HepG2 (cell line): ENCODE data around the gene POP7. TPM values are rescaled to one million over a fixed set of nuclear protein-coding genes. Genes with fewer than 3 reads are reported as not detected.

Source experiments
- ATAC-seq: fragments of 200-7000 bp; cut with Tn5 transposase; 3 replicates; pipeline ENCODE4 v1.9.1; 2020; ENCODE audit warnings: mild to moderate bottlenecking, moderate library complexity
- BruUV-seq: library from RNA; stranded (reverse); fragments of 400-500 nt; replicated peaks from 2 replicates; lab custom pipeline; 2021; lab: Mats Ljungman, UMichigan
- CTCF ChIA-PET: fragments of 300-600 bp; formaldehyde crosslinking; extraction: SDS; loops from one replicate; lab custom pipeline; 2021; ENCODE audit warnings: low total read pairs, inconsistent platforms, low intra/inter-chr PET ratio; lab: Yijun Ruan, JAX
- POLR2A ChIA-PET: fragments of 350-600 bp; sonication (Branson Sonifier 250); formaldehyde crosslinking; loops from one replicate; lab custom pipeline; 2020; ENCODE audit warnings: antibody characterized with exemption, inconsistent platforms; lab: Yijun Ruan, JAX
- DNase-seq: peaks from one replicate; pipeline ENCODE4 v3.0.0-alpha.2; 2015; ENCODE audit warnings: low spot score
- FAIRE-seq: peaks from 3 replicates; lab custom pipeline; 2011; peaks lifted over from hg19 to GRCh38; lab: Jason Lieb, UNC
- H2AFZ ChIP-seq: one replicate; pipeline ENCODE4 v1.6.1; 2011; ENCODE audit warnings: low read length, inconsistent platforms
- H3K27ac ChIP-seq: fragments of 300-600 bp; 3 replicates; pipeline ENCODE4 v1.8.0; 2011; ENCODE audit warnings: mixed run types, mild to moderate bottlenecking, mixed read lengths, low read length, inconsistent platforms; ENCODE audit not compliant: insufficient read depth; ENCODE audit errors: extremely low read length
- H3K27me3 ChIP-seq, 2 experiments: fragments of 200-600 bp in 1 of 2; 2 replicates in 1 of 2; 3 replicates in 1 of 2; pipeline versions ENCODE4 v1.6.0 to v1.8.0; 2011; ENCODE audit warnings: low read length in 2 of 2, mild to moderate bottlenecking in 2 of 2, moderate library complexity in 2 of 2, inconsistent platforms in 1 of 2; ENCODE audit not compliant: insufficient read depth in 2 of 2, control insufficient read depth in 1 of 2
- H3K36me3 ChIP-seq, 2 experiments: fragments of 200-600 bp in 1 of 2; replicated peaks in 1 of 2; 2 replicates in 1 of 2; 3 replicates in 1 of 2; pipeline versions ENCODE4 v1.5.1 to v1.8.0; 2011; ENCODE audit warnings: low read length in 2 of 2, inconsistent platforms in 1 of 2; ENCODE audit not compliant: insufficient read depth in 2 of 2, control insufficient read depth in 1 of 2
- H3K4me1 ChIP-seq: 2 replicates; pipeline ENCODE4 v1.5.1; 2012; ENCODE audit warnings: low read length, inconsistent platforms; ENCODE audit not compliant: insufficient read depth
- H3K4me2 ChIP-seq: 2 replicates; pipeline ENCODE4 v1.6.0; 2011; ENCODE audit warnings: low read depth, low read length, inconsistent platforms
- H3K4me3 ChIP-seq, 3 experiments: fragments of 200-600 bp in 1 of 3; sonication (generic), shearing (Covaris generic) in 1 of 3; replicated peaks in 1 of 3; 2 replicates each; pipeline ENCODE4 v1.5.1; 2011 to 2016; ENCODE audit warnings: low read length in 3 of 3, inconsistent platforms in 2 of 3, low read depth in 2 of 3, mild to moderate bottlenecking in 2 of 3, control low read depth in 1 of 3, mixed read lengths in 1 of 3; ENCODE audit not compliant: insufficient read depth in 1 of 3
- H3K79me2 ChIP-seq: one replicate; pipeline ENCODE4 v1.6.1; 2011; ENCODE audit warnings: low read length, inconsistent platforms; ENCODE audit not compliant: insufficient read depth
- H3K9ac ChIP-seq: 2 replicates; pipeline ENCODE4 v1.6.0; 2011; ENCODE audit warnings: mild to moderate bottlenecking, low read depth, low read length, inconsistent platforms; ENCODE audit not compliant: insufficient read depth
- H3K9me3 ChIP-seq: 2 replicates; pipeline ENCODE4 v1.5.1; 2012; ENCODE audit warnings: mild to moderate bottlenecking, low read length
- H4K20me1 ChIP-seq: 2 replicates; pipeline ENCODE4 v1.6.0; 2011; ENCODE audit warnings: inconsistent platforms, mild to moderate bottlenecking, low read length, moderate library complexity; ENCODE audit not compliant: insufficient read depth
- BORCS8-MEF2B ChIP-seq: sonication (generic); formaldehyde crosslinking; IDR thresholded peaks from 2 replicates; pipeline ENCODE4 v1.8.0; 2022; ENCODE audit warnings: mild to moderate bottlenecking, missing genetic modification reagents
- HMGA1 ChIP-seq: sonication (generic); formaldehyde crosslinking; conservative IDR thresholded peaks from 2 replicates; pipeline ENCODE4 v1.4.0; 2020; ENCODE audit warnings: missing genetic modification reagents
- NCOA2 ChIP-seq: sonication (generic); formaldehyde crosslinking; IDR thresholded peaks from 2 replicates; pipeline ENCODE4 v1.8.0; 2022; ENCODE audit warnings: inconsistent platforms
- NR2F6 ChIP-seq, 2 experiments: IDR thresholded peaks; 2 replicates each; pipeline ENCODE4 v1.6.1; 2016; ENCODE audit warnings: antibody characterized with exemption in 1 of 2, mild to moderate bottlenecking in 1 of 2
- PHB2 ChIP-seq: fragments of 450-650 bp; IDR thresholded peaks from 2 replicates; pipeline ENCODE4 v1.6.1; 2018; ENCODE audit not compliant: partially characterized antibody
- PHF20 ChIP-seq: sonication (generic); formaldehyde crosslinking; IDR thresholded peaks from 2 replicates; pipeline ENCODE4 v1.5.0; 2020; ENCODE audit warnings: mild to moderate bottlenecking, missing genetic modification reagents
- RARA ChIP-seq: IDR thresholded peaks from 2 replicates; pipeline ENCODE4 v1.6.1; 2016; ENCODE audit warnings: missing genetic modification reagents, missing compliant biosample characterization
- RBM39 ChIP-seq: fragments of 200-400 bp; formaldehyde crosslinking; IDR thresholded peaks from one replicate; pipeline ENCODE4 v1.6.1; 2018; ENCODE audit warnings: antibody characterized with exemption, mild to moderate bottlenecking, low read depth, low read length; ENCODE audit not compliant: poor library complexity, severe bottlenecking
- ZNF282 ChIP-seq: fragments of 450-650 bp; IDR thresholded peaks from 2 replicates; pipeline ENCODE4 v1.6.1; 2018; ENCODE audit not compliant: partially characterized antibody
- ZNF33A ChIP-seq: sonication (generic); formaldehyde crosslinking; IDR thresholded peaks from 2 replicates; pipeline ENCODE4 v1.5.1; 2020; ENCODE audit warnings: missing genetic modification reagents, mild to moderate bottlenecking, moderate library complexity, borderline replicate concordance
- ZNF530 ChIP-seq: sonication (generic); formaldehyde crosslinking; IDR thresholded peaks from 2 replicates; pipeline ENCODE4 v1.5.0; 2020; ENCODE audit warnings: low read depth, mild to moderate bottlenecking, missing genetic modification reagents
- ZNF589 ChIP-seq: sonication (generic); formaldehyde crosslinking; conservative IDR thresholded peaks from 2 replicates; pipeline ENCODE4 v1.8.0; 2022; ENCODE audit warnings: mild to moderate bottlenecking, moderate library complexity, missing genetic modification reagents
- ZNF619 ChIP-seq: sonication (generic); formaldehyde crosslinking; IDR thresholded peaks from 2 replicates; pipeline ENCODE4 v1.4.0; 2020; ENCODE audit warnings: mild to moderate bottlenecking, missing genetic modification reagents
- ZNF674 ChIP-seq: sonication (generic); formaldehyde crosslinking; IDR thresholded peaks from 2 replicates; pipeline ENCODE4 v1.5.0; 2020; ENCODE audit warnings: low read depth, mild to moderate bottlenecking, missing genetic modification reagents
- ZNF83 ChIP-seq: sonication (generic); formaldehyde crosslinking; IDR thresholded peaks from 2 replicates; pipeline ENCODE4 v1.4.0; 2020; ENCODE audit warnings: missing genetic modification reagents, mild to moderate bottlenecking, borderline replicate concordance
- WGBS: methylation state at CpG from one replicate; pipeline ENCODE4 v1.1.6; 2017; ENCODE audit warnings: low lambda C conversion rate; 5-methylcytosine and 5-hydroxymethylcytosine counted together
- in situ Hi-C: cut with HindIII; loops from 2 replicates; pipeline ENCODE4 v1.10.0; 2017; ENCODE audit warnings: low pct_unique_long_range_greater_than_20kb; ENCODE audit not compliant: extremely low pct_ligation_motif_present
- intact Hi-C: fragments of 100-400 bp; cut with micrococcal nuclease; formaldehyde crosslinking; loops from one replicate; pipeline ENCODE4 v1.10.0; 2022; ENCODE audit not compliant: unreplicated experiment
- polyA plus RNA-seq, 8 experiments: library from polyadenylated mRNA; depleted of rRNA in 3 of 8; stranded (reverse) in 7 of 8; unstranded in 1 of 8; fragments of >200 nt; fragmentation: Illumina TruSeq in 4 of 8; extraction: Trizol in 4 of 8; gene quantifications; 2 replicates each; pipeline versions ENCODE4 v1.2.1 to v1.2.3, GENCODE V29; 2011 to 2016; ENCODE audit warnings: low read depth in 4 of 8, missing spikeins in 1 of 8, mixed read lengths in 1 of 8; ENCODE audit not compliant: insufficient read depth in 1 of 8
- total RNA-seq, 5 experiments: library from RNA; depleted of rRNA; stranded (reverse); fragments of >200 nt; fragmentation: Illumina TruSeq; extraction: Trizol; gene quantifications; 2 replicates each; pipeline ENCODE4 v1.2.3, GENCODE V29; 2016; ENCODE audit warnings: low read depth in 1 of 5
- TF ChIP-seq, protein P1 (sequence below), 2 experiments: sonication (generic) in 1 of 2; formaldehyde crosslinking in 1 of 2; IDR thresholded peaks; 2 replicates each; pipeline versions ENCODE4 v1.6.1 to v1.9.0; 2014 to 2022; ENCODE audit warnings: antibody characterized with exemption in 1 of 2, borderline replicate concordance in 1 of 2, inconsistent platforms in 1 of 2, low read depth in 1 of 2, missing genetic modification reagents in 1 of 2
- TF ChIP-seq, protein P2 (sequence below): IDR thresholded peaks from 2 replicates; pipeline ENCODE4 v1.6.1; 2016

POP7 gene
- total and polyA plus RNA-seq, 2 of the 13 experiments (the other 11 are each of a cell fraction or from before 2014, with no cell fraction given) = 63.9 to 91.1 TPM

DNA sequence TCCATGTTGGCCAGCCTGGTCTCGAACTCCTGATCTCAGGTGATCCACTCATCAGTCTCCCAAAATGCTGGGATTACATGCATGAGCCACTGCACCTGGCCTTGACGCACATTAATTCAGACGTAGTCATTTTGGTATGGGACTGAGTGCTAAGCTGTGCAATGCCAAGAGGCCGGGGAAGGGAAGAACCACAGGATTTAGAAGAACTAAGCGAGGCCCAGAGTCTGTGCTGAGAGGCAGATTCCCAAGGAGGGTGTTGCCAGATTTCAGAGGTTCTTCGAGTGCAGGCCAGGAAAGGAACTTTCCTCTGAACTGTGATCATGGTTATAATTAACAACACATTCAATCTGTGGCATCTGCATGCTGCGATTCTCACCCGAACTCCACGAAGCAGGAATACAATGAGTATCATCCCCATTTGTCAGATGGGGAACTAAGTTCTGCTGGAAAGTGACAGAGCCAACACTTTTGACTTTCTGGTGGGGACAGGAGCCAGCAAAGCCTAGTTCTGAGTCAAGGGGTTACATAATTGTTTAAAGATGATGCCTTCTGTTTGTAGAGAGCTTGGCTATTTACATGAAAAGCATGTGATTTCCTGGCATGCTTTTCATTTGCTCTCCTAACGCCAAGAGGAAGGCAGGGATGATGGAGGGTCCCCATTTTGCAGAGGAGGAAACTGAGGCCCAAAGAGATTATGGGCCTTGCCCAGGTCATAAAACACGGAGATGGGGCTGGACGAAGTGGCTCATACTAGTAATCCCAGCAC lies 21.3 kb downstream of the POP7 start:
- ChIA-PET POLR2A (interaction anchor here (1.6 kb wide), 1 partner anchor 21 kb away, joined by 6 read pairs; the partner anchor contains the start of gene POP7), CTCF (interaction anchor here (1.5 to 4.6 kb wide), 2 partner anchors 22 to 125 kb away, joined by 3 to 37 read pairs; partner anchors contain the start of genes POP7 and SLC12A9)
- Histone ChIP-seq H3K27me3 (no peaks in the 10 kb centered on the region; a peak in 1 of 5 replicates), H3K27ac (no peak overlapping the region), H3K4me3 (no peak overlapping the region), H3K36me3 (no peaks in the 10 kb centered on the region), H4K20me1 (no peaks in the 10 kb centered on the region), H3K9ac (no peak overlapping the region), H3K9me3 (no peaks in the 10 kb centered on the region), H3K79me2 (peaks cover 3% of the 10 kb centered on the region), H3K4me1 (peaks cover 88% of the 10 kb centered on the region), H2AFZ (no peak overlapping the region), H3K4me2 (peak overlapping the region; percentile 38)
- in situ Hi-C loops = no loop called here
- no peak; the same call in 2 of the 3 replicates for ATAC-seq
- no TSS peak for BruUV-seq
- intact Hi-C loops = no loop called here
- WGBS = 19% methylated on average over 12 of the region's 12 CpGs
- peak; percentile 32 for DNase-seq
- FAIRE-seq = peak; percentile 4
- TF ChIP-seq BORCS8-MEF2B (CRISPR knock-in tag) (no peak), ZNF530 (CRISPR knock-in tag) (no peak), HMGA1 (CRISPR knock-in tag) (no peak), ZNF282 (no peak), ZNF83 (no peak), ZNF33A (CRISPR knock-in tag) (no peak), ZNF589 (CRISPR knock-in tag) (no peak), PHF20 (no peak), NCOA2 (peak; percentile 31; the same call in 1 of the 2 replicates), RARA (CRISPR knock-in tag) (peak; percentile 36), ZNF674 (CRISPR knock-in tag) (no peak), PHB2 (no peak), NR2F6 (IDR thresholded peaks at IDR 0.05) (no peak), NR2F6 (CRISPR knock-in tag; IDR thresholded peaks at IDR 0.05) (peak; percentile 10; the same call in 1 of the 2 replicates), ZNF619 (no peak), RBM39 (no peak)
- TF ChIP-seq, protein P1, sequence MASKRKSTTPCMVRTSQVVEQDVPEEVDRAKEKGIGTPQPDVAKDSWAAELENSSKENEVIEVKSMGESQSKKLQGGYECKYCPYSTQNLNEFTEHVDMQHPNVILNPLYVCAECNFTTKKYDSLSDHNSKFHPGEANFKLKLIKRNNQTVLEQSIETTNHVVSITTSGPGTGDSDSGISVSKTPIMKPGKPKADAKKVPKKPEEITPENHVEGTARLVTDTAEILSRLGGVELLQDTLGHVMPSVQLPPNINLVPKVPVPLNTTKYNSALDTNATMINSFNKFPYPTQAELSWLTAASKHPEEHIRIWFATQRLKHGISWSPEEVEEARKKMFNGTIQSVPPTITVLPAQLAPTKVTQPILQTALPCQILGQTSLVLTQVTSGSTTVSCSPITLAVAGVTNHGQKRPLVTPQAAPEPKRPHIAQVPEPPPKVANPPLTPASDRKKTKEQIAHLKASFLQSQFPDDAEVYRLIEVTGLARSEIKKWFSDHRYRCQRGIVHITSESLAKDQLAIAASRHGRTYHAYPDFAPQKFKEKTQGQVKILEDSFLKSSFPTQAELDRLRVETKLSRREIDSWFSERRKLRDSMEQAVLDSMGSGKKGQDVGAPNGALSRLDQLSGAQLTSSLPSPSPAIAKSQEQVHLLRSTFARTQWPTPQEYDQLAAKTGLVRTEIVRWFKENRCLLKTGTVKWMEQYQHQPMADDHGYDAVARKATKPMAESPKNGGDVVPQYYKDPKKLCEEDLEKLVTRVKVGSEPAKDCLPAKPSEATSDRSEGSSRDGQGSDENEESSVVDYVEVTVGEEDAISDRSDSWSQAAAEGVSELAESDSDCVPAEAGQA (IDR thresholded peaks at IDR 0.05; ENCODE audit: low read depth) = no peak
- TF ChIP-seq, protein P1 (CRISPR knock-in tag; IDR thresholded peaks at IDR 0.05; ENCODE audit: borderline replicate concordance) = no peak
- TF ChIP-seq, protein P2, sequence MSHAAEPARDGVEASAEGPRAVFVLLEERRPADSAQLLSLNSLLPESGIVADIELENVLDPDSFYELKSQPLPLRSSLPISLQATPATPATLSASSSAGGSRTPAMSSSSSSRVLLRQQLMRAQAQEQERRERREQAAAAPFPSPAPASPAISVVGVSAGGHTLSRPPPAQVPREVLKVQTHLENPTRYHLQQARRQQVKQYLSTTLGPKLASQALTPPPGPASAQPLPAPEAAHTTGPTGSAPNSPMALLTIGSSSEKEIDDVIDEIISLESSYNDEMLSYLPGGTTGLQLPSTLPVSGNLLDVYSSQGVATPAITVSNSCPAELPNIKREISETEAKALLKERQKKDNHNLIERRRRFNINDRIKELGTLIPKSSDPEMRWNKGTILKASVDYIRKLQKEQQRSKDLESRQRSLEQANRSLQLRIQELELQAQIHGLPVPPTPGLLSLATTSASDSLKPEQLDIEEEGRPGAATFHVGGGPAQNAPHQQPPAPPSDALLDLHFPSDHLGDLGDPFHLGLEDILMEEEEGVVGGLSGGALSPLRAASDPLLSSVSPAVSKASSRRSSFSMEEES (CRISPR knock-in tag) = peak; percentile 96
